GM23338 (cell line): Measurements from ENCODE around the gene MED13L. TPM values are rescaled to one million over a fixed set of nuclear protein-coding genes. Genes with fewer than 3 reads are reported as not detected.

Experiments used
- ATAC-seq: fragments of 200-7000 bp; cut with Tn5 transposase; 3 replicates; pipeline ENCODE4 v1.9.1; 2020
- DNase-seq: peaks from one replicate; pipeline ENCODE4 v3.0.0-alpha.2; 2015; ENCODE audit warnings: low spot score
- H2AFZ ChIP-seq: fragments of 200-600 bp; sonication (generic); 2 replicates; pipeline ENCODE4 v1.8.0; 2016; ENCODE audit warnings: antibody characterized with exemption, mild to moderate bottlenecking, moderate library complexity
- H3F3A ChIP-seq: fragments of 200-600 bp; sonication (generic); replicated peaks from 2 replicates; pipeline ENCODE4 v1.8.0; 2017; ENCODE audit warnings: antibody characterized with exemption, mixed run types, low read depth
- H3K27ac ChIP-seq: fragments of 200-600 bp; sonication (generic); 2 replicates; pipeline ENCODE4 v1.6.1; 2016; ENCODE audit warnings: low read depth
- H3K27me3 ChIP-seq: fragments of 200-600 bp; sonication (generic); 2 replicates; pipeline ENCODE4 v1.8.0; 2016; ENCODE audit warnings: mild to moderate bottlenecking, mixed run types, moderate library complexity; ENCODE audit not compliant: insufficient read depth
- H3K36me3 ChIP-seq: fragments of 200-600 bp; sonication (generic); 2 replicates; pipeline ENCODE4 v1.8.0; 2016; ENCODE audit warnings: mild to moderate bottlenecking; ENCODE audit not compliant: insufficient read depth
- H3K4me1 ChIP-seq: fragments of 200-600 bp; sonication (generic); 2 replicates; pipeline ENCODE4 v1.8.0; 2016; ENCODE audit warnings: mild to moderate bottlenecking, moderate library complexity; ENCODE audit not compliant: insufficient read depth
- H3K4me2 ChIP-seq: fragments of 200-600 bp; sonication (generic); 2 replicates; pipeline ENCODE4 v1.7.1; 2017; ENCODE audit warnings: mixed run types
- H3K4me3 ChIP-seq: fragments of 200-600 bp; sonication (generic); 2 replicates; pipeline ENCODE4 v1.6.1; 2016; ENCODE audit warnings: mixed run types
- H3K79me2 ChIP-seq: fragments of 200-600 bp; sonication (generic); replicated peaks from 2 replicates; pipeline ENCODE4 v1.8.0; 2017; ENCODE audit warnings: mild to moderate bottlenecking; ENCODE audit not compliant: insufficient read depth
- H3K9me2 ChIP-seq: fragments of 200-600 bp; sonication (generic); 2 replicates; pipeline ENCODE4 v1.8.0; 2017; ENCODE audit not compliant: insufficient read depth
- H4K20me1 ChIP-seq: fragments of 200-600 bp; sonication (generic); replicated peaks from 2 replicates; pipeline ENCODE4 v1.8.0; 2017; ENCODE audit warnings: mild to moderate bottlenecking; ENCODE audit not compliant: insufficient read depth
- H3K27ac Mint-ChIP-seq: 2 replicates; pipeline ENCODE4 v1.8.0; 2020; ENCODE audit warnings: inconsistent platforms, mild to moderate bottlenecking, moderate library complexity, mixed read lengths
- H3K27me3 Mint-ChIP-seq: 3 replicates; pipeline ENCODE4 v1.8.0; 2022; ENCODE audit warnings: low read depth, mild to moderate bottlenecking, moderate library complexity, mixed read lengths, inconsistent platforms; ENCODE audit not compliant: insufficient read depth, poor library complexity
- H3K36me3 Mint-ChIP-seq: 3 replicates; pipeline ENCODE4 v1.8.0; 2021; ENCODE audit warnings: low read depth, mild to moderate bottlenecking, inconsistent platforms, moderate library complexity, mixed read lengths
- H3K4me1 Mint-ChIP-seq: 3 replicates; pipeline ENCODE4 v1.8.0; 2020; ENCODE audit warnings: mild to moderate bottlenecking, inconsistent platforms, mixed read lengths
- H3K4me3 Mint-ChIP-seq: 3 replicates; pipeline ENCODE4 v1.8.0; 2021; ENCODE audit warnings: moderate library complexity, mild to moderate bottlenecking, inconsistent platforms, mixed read lengths
- H3K9me3 Mint-ChIP-seq: 3 replicates; pipeline ENCODE4 v1.8.0; 2020; ENCODE audit warnings: moderate library complexity, mild to moderate bottlenecking, inconsistent platforms, mixed read lengths
- CREB1 ChIP-seq: fragments of 250-450 bp; sonication (Bioruptor Pico); IDR thresholded peaks from 2 replicates; pipeline ENCODE4 v1.5.0; 2020; ENCODE audit warnings: low read depth, mild to moderate bottlenecking, moderate library complexity
- EZH2 ChIP-seq: fragments of 200-600 bp; sonication (generic); IDR thresholded peaks from one replicate; pipeline ENCODE4 v1.8.0; 2017; ENCODE audit warnings: antibody characterized with exemption, mild to moderate bottlenecking, low read depth; ENCODE audit not compliant: unreplicated experiment
- EZH2phosphoT487 ChIP-seq: fragments of 200-600 bp; sonication (generic); IDR thresholded peaks from one replicate; pipeline ENCODE4 v1.8.1; 2018; ENCODE audit warnings: antibody characterized with exemption; ENCODE audit not compliant: unreplicated experiment
- JUNB ChIP-seq: IDR thresholded peaks from one replicate; pipeline ENCODE4 v1.6.1; 2016; ENCODE audit warnings: antibody characterized with exemption; ENCODE audit not compliant: unreplicated experiment
- NANOG ChIP-seq: IDR thresholded peaks from 2 replicates; pipeline ENCODE4 v1.6.1; 2016; ENCODE audit warnings: antibody characterized with exemption, borderline replicate concordance
- POLR2AphosphoS5 ChIP-seq: IDR thresholded peaks from 2 replicates; pipeline ENCODE4 v1.6.1; 2016; ENCODE audit warnings: antibody characterized with exemption, low read depth
- STAT1 ChIP-seq: IDR thresholded peaks from one replicate; pipeline ENCODE4 v1.6.1; 2016; ENCODE audit warnings: antibody characterized with exemption; ENCODE audit not compliant: unreplicated experiment
- ZNF114 ChIP-seq: fragments of 250-450 bp; sonication (Bioruptor Pico); IDR thresholded peaks from 2 replicates; pipeline ENCODE4 v1.5.0; 2020; ENCODE audit warnings: mild to moderate bottlenecking, moderate library complexity
- ZNF331 ChIP-seq: fragments of 250-450 bp; sonication (Bioruptor Pico); IDR thresholded peaks from 2 replicates; pipeline ENCODE4 v1.5.0; 2020; ENCODE audit warnings: low read depth, mild to moderate bottlenecking, moderate library complexity
- polyA plus RNA-seq: library from polyadenylated mRNA; unstranded; fragments of >200 nt; fragmentation: Nextera tagmentation; extraction: Ambion mirVana; gene quantifications from 2 replicates; pipeline ENCODE4 v1.2.1, GENCODE V29; 2016
- total RNA-seq: library from RNA; depleted of rRNA; stranded (reverse); fragments of >200 nt; shearing (Covaris generic); gene quantifications from 2 replicates; pipeline ENCODE4 v1.2.3, GENCODE V29; 2014
- TF ChIP-seq, protein P1 (sequence below), 2 experiments: fragments of 200-600 bp in 1 of 2; sonication (generic) in 1 of 2; conservative IDR thresholded peaks; 2 replicates each; pipeline versions ENCODE4 v1.5.1 to v1.6.1; 2016 to 2017; ENCODE audit warnings: antibody characterized with exemption in 2 of 2, low read depth in 2 of 2, mild to moderate bottlenecking in 2 of 2, moderate library complexity in 1 of 2
- TF ChIP-seq, protein P2 (sequence below): IDR thresholded peaks from 2 replicates; pipeline ENCODE4 v1.6.1; 2016; ENCODE audit warnings: antibody characterized with exemption
- TF ChIP-seq, protein P3 (sequence below): IDR thresholded peaks from one replicate; pipeline ENCODE4 v1.6.1; 2018; ENCODE audit warnings: antibody characterized with exemption; ENCODE audit not compliant: unreplicated experiment
- TF ChIP-seq, protein P4 (sequence below): fragments of 250-450 bp; sonication (Bioruptor Pico); IDR thresholded peaks from 2 replicates; pipeline ENCODE4 v1.5.0; 2020; ENCODE audit warnings: mild to moderate bottlenecking, moderate library complexity

Gene MED13L
- total and polyA plus RNA-seq, 2 experiments from 2014 or later, result 20.9 to 73.6 TPM

DNA sequence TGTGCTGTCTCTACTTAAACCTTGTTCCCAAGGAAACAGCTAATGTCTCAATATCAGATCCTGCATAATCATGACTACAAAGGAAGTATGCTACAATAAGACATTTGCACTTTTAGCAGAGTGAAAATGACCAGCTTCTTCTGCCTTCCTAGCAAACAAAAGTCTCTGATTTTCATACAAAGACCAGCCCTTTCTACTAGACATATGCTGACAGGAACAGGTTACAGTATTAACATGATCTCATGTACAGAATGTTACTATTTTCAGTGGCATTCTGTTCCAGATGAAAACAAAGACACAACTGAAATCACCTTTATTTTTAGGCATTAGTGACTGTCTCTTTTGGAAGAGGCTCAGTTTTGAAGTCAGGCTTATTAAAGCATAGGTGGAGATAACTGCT is 228.6 kb downstream of the MED13L start:
- Histone ChIP-seq H3K79me2 (peaks cover 16% of the 10 kb centered on the region), H3K36me3 (no peaks in the 10 kb centered on the region), H3K27ac (no peak overlapping the region), H3F3A (no peaks in the 10 kb centered on the region), H4K20me1 (no peaks in the 10 kb centered on the region; the same call in 1 of the 2 replicates), H2AFZ (no peak overlapping the region), H3K4me1 (no peaks in the 10 kb centered on the region), H3K27me3 (no peaks in the 10 kb centered on the region), H3K4me3 (no peak overlapping the region), H3K4me2 (no peak overlapping the region), H3K9me2 (no peaks in the 10 kb centered on the region)
- H3K9me3 Mint-ChIP-seq, result no peaks in the 10 kb centered on the region
- ATAC-seq, result no peak
- no peak overlapping the region for H3K27ac Mint-ChIP-seq
- TF ChIP-seq JUNB, result no peak
- no peak for TF ChIP-seq STAT1
- TF ChIP-seq, protein P1, sequence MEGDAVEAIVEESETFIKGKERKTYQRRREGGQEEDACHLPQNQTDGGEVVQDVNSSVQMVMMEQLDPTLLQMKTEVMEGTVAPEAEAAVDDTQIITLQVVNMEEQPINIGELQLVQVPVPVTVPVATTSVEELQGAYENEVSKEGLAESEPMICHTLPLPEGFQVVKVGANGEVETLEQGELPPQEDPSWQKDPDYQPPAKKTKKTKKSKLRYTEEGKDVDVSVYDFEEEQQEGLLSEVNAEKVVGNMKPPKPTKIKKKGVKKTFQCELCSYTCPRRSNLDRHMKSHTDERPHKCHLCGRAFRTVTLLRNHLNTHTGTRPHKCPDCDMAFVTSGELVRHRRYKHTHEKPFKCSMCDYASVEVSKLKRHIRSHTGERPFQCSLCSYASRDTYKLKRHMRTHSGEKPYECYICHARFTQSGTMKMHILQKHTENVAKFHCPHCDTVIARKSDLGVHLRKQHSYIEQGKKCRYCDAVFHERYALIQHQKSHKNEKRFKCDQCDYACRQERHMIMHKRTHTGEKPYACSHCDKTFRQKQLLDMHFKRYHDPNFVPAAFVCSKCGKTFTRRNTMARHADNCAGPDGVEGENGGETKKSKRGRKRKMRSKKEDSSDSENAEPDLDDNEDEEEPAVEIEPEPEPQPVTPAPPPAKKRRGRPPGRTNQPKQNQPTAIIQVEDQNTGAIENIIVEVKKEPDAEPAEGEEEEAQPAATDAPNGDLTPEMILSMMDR (conservative IDR thresholded peaks at IDR 0.05; ENCODE audit: low read depth in 2 of 2), result no peak
- no peak for TF ChIP-seq NANOG
- no peak for TF ChIP-seq POLR2AphosphoS5
- no peak for TF ChIP-seq CREB1 (CRISPR knock-in tag)
- TF ChIP-seq, protein P2, sequence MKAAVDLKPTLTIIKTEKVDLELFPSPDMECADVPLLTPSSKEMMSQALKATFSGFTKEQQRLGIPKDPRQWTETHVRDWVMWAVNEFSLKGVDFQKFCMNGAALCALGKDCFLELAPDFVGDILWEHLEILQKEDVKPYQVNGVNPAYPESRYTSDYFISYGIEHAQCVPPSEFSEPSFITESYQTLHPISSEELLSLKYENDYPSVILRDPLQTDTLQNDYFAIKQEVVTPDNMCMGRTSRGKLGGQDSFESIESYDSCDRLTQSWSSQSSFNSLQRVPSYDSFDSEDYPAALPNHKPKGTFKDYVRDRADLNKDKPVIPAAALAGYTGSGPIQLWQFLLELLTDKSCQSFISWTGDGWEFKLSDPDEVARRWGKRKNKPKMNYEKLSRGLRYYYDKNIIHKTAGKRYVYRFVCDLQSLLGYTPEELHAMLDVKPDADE, result no peak
- no peak for TF ChIP-seq EZH2phosphoT487
- TF ChIP-seq, protein P3, sequence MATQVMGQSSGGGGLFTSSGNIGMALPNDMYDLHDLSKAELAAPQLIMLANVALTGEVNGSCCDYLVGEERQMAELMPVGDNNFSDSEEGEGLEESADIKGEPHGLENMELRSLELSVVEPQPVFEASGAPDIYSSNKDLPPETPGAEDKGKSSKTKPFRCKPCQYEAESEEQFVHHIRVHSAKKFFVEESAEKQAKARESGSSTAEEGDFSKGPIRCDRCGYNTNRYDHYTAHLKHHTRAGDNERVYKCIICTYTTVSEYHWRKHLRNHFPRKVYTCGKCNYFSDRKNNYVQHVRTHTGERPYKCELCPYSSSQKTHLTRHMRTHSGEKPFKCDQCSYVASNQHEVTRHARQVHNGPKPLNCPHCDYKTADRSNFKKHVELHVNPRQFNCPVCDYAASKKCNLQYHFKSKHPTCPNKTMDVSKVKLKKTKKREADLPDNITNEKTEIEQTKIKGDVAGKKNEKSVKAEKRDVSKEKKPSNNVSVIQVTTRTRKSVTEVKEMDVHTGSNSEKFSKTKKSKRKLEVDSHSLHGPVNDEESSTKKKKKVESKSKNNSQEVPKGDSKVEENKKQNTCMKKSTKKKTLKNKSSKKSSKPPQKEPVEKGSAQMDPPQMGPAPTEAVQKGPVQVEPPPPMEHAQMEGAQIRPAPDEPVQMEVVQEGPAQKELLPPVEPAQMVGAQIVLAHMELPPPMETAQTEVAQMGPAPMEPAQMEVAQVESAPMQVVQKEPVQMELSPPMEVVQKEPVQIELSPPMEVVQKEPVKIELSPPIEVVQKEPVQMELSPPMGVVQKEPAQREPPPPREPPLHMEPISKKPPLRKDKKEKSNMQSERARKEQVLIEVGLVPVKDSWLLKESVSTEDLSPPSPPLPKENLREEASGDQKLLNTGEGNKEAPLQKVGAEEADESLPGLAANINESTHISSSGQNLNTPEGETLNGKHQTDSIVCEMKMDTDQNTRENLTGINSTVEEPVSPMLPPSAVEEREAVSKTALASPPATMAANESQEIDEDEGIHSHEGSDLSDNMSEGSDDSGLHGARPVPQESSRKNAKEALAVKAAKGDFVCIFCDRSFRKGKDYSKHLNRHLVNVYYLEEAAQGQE, result no peak
- TF ChIP-seq, protein P4, sequence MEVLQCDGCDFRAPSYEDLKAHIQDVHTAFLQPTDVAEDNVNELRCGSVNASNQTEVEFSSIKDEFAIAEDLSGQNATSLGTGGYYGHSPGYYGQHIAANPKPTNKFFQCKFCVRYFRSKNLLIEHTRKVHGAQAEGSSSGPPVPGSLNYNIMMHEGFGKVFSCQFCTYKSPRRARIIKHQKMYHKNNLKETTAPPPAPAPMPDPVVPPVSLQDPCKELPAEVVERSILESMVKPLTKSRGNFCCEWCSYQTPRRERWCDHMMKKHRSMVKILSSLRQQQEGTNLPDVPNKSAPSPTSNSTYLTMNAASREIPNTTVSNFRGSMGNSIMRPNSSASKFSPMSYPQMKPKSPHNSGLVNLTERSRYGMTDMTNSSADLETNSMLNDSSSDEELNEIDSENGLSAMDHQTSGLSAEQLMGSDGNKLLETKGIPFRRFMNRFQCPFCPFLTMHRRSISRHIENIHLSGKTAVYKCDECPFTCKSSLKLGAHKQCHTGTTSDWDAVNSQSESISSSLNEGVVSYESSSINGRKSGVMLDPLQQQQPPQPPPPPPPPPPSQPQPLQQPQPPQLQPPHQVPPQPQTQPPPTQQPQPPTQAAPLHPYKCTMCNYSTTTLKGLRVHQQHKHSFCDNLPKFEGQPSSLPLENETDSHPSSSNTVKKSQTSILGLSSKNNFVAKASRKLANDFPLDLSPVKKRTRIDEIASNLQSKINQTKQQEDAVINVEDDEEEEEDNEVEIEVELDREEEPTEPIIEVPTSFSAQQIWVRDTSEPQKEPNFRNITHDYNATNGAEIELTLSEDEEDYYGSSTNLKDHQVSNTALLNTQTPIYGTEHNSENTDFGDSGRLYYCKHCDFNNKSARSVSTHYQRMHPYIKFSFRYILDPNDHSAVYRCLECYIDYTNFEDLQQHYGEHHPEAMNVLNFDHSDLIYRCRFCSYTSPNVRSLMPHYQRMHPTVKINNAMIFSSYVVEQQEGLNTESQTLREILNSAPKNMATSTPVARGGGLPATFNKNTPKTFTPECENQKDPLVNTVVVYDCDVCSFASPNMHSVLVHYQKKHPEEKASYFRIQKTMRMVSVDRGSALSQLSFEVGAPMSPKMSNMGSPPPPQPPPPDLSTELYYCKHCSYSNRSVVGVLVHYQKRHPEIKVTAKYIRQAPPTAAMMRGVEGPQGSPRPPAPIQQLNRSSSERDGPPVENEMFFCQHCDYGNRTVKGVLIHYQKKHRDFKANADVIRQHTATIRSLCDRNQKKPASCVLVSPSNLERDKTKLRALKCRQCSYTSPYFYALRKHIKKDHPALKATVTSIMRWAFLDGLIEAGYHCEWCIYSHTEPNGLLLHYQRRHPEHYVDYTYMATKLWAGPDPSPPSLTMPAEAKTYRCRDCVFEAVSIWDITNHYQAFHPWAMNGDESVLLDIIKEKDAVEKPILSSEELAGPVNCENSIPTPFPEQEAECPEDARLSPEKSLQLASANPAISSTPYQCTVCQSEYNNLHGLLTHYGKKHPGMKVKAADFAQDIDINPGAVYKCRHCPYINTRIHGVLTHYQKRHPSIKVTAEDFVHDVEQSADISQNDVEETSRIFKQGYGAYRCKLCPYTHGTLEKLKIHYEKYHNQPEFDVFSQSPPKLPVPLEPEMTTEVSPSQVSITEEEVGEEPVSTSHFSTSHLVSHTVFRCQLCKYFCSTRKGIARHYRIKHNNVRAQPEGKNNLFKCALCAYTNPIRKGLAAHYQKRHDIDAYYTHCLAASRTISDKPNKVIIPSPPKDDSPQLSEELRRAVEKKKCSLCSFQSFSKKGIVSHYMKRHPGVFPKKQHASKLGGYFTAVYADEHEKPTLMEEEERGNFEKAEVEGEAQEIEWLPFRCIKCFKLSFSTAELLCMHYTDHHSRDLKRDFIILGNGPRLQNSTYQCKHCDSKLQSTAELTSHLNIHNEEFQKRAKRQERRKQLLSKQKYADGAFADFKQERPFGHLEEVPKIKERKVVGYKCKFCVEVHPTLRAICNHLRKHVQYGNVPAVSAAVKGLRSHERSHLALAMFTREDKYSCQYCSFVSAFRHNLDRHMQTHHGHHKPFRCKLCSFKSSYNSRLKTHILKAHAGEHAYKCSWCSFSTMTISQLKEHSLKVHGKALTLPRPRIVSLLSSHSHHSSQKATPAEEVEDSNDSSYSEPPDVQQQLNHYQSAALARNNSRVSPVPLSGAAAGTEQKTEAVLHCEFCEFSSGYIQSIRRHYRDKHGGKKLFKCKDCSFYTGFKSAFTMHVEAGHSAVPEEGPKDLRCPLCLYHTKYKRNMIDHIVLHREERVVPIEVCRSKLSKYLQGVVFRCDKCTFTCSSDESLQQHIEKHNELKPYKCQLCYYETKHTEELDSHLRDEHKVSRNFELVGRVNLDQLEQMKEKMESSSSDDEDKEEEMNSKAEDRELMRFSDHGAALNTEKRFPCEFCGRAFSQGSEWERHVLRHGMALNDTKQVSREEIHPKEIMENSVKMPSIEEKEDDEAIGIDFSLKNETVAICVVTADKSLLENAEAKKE (CRISPR knock-in tag), result no peak
- no peak for TF ChIP-seq ZNF114 (CRISPR knock-in tag)
- no peak for TF ChIP-seq EZH2
- TF ChIP-seq ZNF331 (CRISPR knock-in tag), result no peak
- DNase-seq, result no peak
- H3K4me3 Mint-ChIP-seq, result no peak overlapping the region
- H3K36me3 Mint-ChIP-seq, result no peaks in the 10 kb centered on the region
- no peaks in the 10 kb centered on the region for H3K27me3 Mint-ChIP-seq
- H3K4me1 Mint-ChIP-seq, result peaks cover 2% of the 10 kb centered on the region; the same call in 2 of the 3 replicates
